ENCODE data around the gene MBOAT2.
A peak's percentile ranks its signal among the peaks of the same experiment; 100 is the strongest.

The MBOAT2 gene

DNA sequence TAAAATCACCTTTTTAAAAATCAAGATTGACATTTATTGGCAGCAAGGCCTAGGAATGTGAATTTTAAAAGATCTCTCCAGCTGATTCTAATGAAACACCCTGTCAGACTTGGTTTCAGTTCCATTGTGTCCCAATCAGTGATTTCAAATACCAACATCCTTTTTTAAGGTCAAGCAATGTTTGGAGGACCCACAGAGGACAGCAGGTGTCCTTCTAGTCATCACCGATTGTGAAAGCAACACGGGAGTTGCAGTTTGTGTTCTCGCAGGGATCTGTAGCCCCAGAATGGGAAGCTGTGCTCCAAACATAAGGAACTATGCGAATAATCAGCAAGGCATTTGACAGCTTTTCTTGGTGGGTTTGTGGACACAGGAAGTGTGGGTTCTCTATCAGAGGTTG is 161.6 kb downstream of the MBOAT2 start:
- TF ChIP-seq, protein P1, sequence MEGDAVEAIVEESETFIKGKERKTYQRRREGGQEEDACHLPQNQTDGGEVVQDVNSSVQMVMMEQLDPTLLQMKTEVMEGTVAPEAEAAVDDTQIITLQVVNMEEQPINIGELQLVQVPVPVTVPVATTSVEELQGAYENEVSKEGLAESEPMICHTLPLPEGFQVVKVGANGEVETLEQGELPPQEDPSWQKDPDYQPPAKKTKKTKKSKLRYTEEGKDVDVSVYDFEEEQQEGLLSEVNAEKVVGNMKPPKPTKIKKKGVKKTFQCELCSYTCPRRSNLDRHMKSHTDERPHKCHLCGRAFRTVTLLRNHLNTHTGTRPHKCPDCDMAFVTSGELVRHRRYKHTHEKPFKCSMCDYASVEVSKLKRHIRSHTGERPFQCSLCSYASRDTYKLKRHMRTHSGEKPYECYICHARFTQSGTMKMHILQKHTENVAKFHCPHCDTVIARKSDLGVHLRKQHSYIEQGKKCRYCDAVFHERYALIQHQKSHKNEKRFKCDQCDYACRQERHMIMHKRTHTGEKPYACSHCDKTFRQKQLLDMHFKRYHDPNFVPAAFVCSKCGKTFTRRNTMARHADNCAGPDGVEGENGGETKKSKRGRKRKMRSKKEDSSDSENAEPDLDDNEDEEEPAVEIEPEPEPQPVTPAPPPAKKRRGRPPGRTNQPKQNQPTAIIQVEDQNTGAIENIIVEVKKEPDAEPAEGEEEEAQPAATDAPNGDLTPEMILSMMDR (IDR thresholded peaks at IDR 0.05; ENCODE audit: borderline replicate concordance, control extremely low read depth, extremely low read depth, insufficient read depth, missing control alignments) = no peak
- in situ Hi-C loops (cut with MboI; ENCODE audit: low sequenced_read_pairs, unreplicated experiment) = no loop called here
- no peak for DNase-seq (ENCODE audit: low spot score)

DNA sequence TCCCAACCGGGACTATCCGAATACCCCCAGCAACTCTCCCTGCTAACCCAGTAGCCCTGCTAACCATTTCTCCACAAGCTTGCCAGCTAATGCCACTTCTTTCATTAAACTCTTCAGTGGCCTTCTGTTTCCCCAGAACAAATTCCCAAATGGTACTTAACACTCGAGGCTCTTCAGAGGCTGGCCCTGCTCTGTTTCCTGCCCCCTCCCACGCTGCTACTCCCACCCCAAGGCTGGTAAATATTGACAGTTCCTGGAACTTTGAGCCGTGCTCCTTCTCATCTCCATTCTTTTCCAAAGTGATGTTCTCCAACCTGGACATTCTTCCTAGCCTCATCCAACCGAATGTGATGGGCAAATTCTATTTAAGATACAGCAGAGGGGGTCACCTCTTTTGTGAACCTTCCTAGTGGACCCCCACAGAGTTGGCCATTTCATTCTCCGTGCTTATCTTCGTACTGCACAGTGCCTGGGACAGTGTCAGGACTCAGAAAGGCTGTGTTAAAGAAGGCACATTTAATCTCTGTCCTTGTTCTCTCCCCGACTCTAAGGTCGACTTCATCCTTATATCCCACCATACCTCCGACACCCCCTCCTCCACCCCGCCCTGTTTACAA is 162.9 kb downstream of the MBOAT2 start:
- in situ Hi-C loops (cut with MboI; ENCODE audit: low sequenced_read_pairs, unreplicated experiment) = no loop called here
- TF ChIP-seq, protein P1 (IDR thresholded peaks at IDR 0.05; ENCODE audit: borderline replicate concordance, control extremely low read depth, extremely low read depth, insufficient read depth, missing control alignments) = no peak
- DNase-seq (ENCODE audit: low spot score) = no peak

DNA sequence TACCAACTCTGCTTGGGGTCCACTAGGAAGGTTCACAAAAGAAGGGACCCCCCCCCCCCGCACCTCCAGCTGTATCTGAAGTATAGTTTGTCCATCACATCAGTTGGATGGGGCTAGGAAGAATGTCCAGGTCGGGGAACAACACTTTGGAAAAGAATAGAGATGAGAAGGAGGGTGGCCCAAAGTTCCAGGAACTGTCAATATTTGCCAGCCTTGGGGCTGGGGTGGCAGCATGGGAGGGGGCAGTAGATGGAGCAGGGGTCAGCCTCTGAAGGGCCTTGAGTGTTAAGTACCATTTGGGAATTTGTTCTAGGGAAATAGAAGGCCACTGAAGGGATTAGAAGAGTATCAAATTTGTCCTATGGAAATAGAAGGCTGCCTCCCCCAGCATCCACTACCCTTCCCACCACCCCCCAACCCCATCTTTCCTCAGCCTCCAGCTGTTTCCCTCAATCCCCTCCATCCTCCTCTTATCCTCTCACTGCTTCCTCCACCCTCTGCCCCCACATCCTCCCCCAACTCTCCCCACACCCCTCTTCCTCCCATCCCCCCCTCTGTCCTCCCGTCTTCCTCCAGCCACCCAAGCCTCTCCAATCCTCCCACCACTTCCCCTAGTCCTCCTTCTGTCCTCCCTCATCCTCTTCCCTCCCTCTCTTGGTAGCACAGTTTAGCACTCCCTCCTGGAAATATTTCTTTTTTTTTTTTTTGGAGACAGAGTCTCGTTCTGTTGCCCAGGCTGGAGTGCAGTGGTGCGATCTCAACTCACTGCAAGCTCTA is 164.1 kb downstream of the MBOAT2 start:
- TF ChIP-seq, protein P1 (IDR thresholded peaks at IDR 0.05; ENCODE audit: borderline replicate concordance, control extremely low read depth, extremely low read depth, insufficient read depth, missing control alignments) = no peak
- in situ Hi-C loops (cut with MboI; ENCODE audit: low sequenced_read_pairs, unreplicated experiment) = no loop called here
- DNase-seq (ENCODE audit: low spot score) = no peak

DNA sequence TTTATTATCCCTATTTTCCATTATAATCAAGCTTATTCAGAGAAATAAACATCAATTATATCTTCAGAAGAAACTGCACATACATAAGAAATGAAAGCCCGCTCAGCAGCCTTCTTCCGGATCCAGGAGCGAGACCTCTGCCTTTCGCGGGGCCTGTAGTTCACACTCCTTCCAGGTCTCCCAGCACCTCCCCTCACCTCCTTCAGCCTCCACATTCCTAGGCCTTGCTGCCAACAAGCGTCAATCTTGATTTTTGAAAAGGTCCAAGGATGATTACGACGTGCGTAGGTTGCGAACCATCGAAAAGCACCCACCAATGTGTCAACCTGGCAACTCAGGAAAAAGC is 165.7 kb downstream of the MBOAT2 start:
- in situ Hi-C loops (cut with MboI; ENCODE audit: low sequenced_read_pairs, unreplicated experiment) = no loop called here
- DNase-seq (ENCODE audit: low spot score) = no peak
- TF ChIP-seq, protein P1 (IDR thresholded peaks at IDR 0.05; ENCODE audit: borderline replicate concordance, control extremely low read depth, extremely low read depth, insufficient read depth, missing control alignments) = no peak

DNA sequence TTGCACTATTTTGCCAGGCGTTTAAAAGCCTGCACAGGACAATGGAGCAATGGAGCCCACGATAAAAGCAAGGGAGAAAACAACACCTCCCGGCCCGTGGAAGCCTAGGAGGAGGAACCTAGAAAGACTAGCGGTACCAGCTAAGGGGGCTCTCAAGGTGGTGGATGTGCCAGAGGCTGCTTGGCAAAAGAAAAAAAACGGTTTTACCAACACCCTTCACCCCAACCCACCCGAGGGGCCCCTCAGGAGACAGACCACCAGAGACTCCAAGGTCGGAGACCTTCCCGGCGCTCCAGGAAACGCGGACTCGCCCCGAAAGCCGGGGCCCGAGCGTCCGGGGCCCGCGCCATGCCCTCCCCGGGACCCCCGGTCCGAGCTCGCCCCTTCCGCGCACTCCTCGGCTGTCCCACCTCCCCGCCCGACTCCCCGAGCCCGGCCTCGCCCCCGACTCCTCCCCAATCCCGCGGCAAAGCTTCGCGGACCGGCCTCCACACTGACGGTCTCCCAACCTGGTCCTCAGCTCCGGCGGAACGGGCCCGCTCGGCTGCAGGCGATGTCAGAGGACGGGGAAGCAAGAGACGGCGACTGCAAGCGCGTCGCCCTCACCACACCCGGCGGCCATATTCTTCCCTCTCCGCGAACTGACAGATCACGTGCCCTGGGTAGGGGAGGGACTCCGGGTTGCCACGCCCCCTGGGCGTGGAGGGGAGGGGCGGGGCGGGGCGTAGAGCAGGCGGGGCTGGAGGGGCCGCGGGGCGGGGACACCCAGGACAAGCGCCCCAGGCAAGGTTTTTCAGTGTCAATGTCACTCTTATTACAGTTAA is 166.3 kb downstream of the MBOAT2 start, which contains the start of gene KIDINS220:
Gene KIDINS220, minus strand, starts transcription at position 643 of the 824 bp plus-strand sequence. CDS start 10,520 bp downstream, outside the sequence.
- TF ChIP-seq, protein P1 (IDR thresholded peaks at IDR 0.05; ENCODE audit: borderline replicate concordance, control extremely low read depth, extremely low read depth, insufficient read depth, missing control alignments) = no peak
- peak; percentile 100 for DNase-seq (ENCODE audit: low spot score)
- in situ Hi-C loops (cut with MboI; ENCODE audit: low sequenced_read_pairs, unreplicated experiment) = no loop called here

DNA sequence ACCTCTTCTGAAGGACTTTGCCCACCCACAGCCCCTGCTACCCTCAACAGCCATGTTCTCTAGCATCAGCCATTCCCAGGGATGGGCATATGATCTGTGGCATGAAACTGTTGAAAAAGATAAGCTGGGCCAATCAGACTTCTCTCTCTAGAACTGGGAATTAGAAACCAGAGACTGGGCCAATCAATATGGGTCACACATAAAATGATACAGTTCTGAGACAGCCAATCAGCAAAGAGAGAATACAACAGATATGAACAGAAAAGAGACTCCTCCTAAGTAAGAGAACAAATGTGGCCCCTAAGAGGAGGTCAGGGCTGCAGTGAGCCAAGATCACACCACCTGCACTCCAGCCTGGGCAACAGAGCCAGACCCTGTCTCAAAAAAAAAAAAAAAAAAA is 168.2 kb downstream of the MBOAT2 start:
- in situ Hi-C loops (cut with MboI; ENCODE audit: low sequenced_read_pairs, unreplicated experiment) = no loop called here
- TF ChIP-seq, protein P1 (IDR thresholded peaks at IDR 0.05; ENCODE audit: borderline replicate concordance, control extremely low read depth, extremely low read depth, insufficient read depth, missing control alignments) = no peak
- no peak for DNase-seq (ENCODE audit: low spot score)

All from GM13976 (cell line).